IgD-negative memory B cell (primary cell): ENCODE measurements around the gene PRELP. TPM values are rescaled to one million over a fixed set of nuclear protein-coding genes. Genes with fewer than 3 reads are reported as not detected.
A peak's percentile ranks its signal among the peaks of the same experiment; 100 is the strongest.

ENCODE experiments used
- H3K27ac Mint-ChIP-seq, 3 donors: one replicate each; pipeline ENCODE4 v1.8.0; 2020 to 2022; ENCODE audit warnings: mild to moderate bottlenecking in 3 of 3, mixed read lengths in 3 of 3, moderate library complexity in 1 of 3
- H3K27me3 Mint-ChIP-seq: one replicate; pipeline ENCODE4 v1.8.0; 2021; ENCODE audit warnings: mixed read lengths
- H3K36me3 Mint-ChIP-seq: one replicate; pipeline ENCODE4 v1.8.0; 2020; ENCODE audit warnings: mild to moderate bottlenecking, mixed read lengths
- H3K4me1 Mint-ChIP-seq, 3 donors: one replicate each; pipeline ENCODE4 v1.8.0; 2020 to 2022; ENCODE audit warnings: mixed read lengths in 3 of 3, mild to moderate bottlenecking in 1 of 3
- H3K4me3 Mint-ChIP-seq, 4 donors: one replicate each; pipeline ENCODE4 v1.8.0; 2020 to 2022; ENCODE audit warnings: mild to moderate bottlenecking in 4 of 4, mixed read lengths in 4 of 4, moderate library complexity in 3 of 4
- H3K9me3 Mint-ChIP-seq, 3 donors: one replicate each; pipeline ENCODE4 v1.8.0; 2020 to 2021; ENCODE audit warnings: mixed read lengths in 3 of 3, mild to moderate bottlenecking in 1 of 3
- polyA plus RNA-seq: library from polyadenylated mRNA; unstranded; fragments of 300-500 nt; fragmentation: Illumina TruSeq; gene quantifications from one replicate; pipeline ENCODE4 v1.2.3, GENCODE V29; 2021

PRELP gene
- polyA plus RNA-seq, 1 donor from 2014 or later: not detected

DNA sequence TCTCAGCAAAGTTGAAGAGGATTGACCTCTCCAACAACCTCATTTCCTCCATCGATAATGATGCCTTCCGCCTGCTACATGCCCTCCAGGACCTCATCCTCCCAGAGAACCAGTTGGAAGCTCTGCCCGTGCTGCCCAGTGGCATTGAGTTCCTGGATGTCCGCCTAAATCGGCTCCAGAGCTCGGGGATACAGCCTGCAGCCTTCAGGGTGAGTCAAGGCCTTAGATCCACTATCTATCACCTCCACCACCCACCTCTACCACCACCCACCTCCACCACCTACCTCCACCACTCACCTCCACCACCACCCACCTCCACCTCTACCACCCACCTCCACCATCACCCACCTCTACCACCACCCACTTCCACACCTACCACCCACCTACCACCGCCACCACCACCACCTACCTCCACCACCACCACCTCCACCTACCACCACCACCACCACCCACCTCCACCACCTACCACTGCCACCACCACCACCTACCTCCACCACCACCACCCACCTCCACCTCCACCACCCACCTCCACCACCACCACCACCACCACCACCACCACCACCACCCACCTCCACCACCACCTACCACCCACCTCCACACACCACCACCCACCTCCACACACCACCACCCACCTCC, 24.2 kb downstream of the PRELP start:
- Mint-ChIP-seq H3K4me1 (peaks cover 2 to 4% (median 2%) of the 10 kb centered on the region in 3 donors), H3K9me3 (no peaks in the 10 kb centered on the region), H3K36me3 (peaks cover 3% of the 10 kb centered on the region), H3K4me3 (no peak overlapping the region), H3K27me3 (peaks cover 2% of the 10 kb centered on the region), H3K27ac (no peak overlapping the region)

DNA sequence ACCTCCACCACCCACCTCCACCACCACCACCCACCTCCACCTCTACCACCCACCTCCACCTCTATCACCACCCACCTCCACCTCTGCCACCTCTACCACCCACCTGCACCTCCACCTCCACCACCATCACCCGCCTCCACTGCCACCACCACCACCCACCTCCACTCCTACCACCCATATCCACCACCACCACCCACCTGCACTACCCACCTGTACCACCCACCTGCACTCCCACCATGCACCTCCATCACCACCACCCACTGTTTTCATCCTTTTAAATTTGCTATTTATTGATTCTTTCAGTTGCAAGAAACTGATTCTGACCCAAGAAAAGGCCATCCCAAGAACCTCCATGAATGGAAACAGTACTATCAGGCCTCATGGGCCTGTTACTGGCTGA, 24.7 kb downstream of the PRELP start:
- peaks cover 3% of the 10 kb centered on the region for H3K36me3 Mint-ChIP-seq
- no peak overlapping the region for H3K4me3 Mint-ChIP-seq
- H3K9me3 Mint-ChIP-seq: no peaks in the 10 kb centered on the region
- peaks cover 2% of the 10 kb centered on the region for H3K27me3 Mint-ChIP-seq
- peaks cover 2 to 6% (median 2%) of the 10 kb centered on the region in 3 donors for H3K4me1 Mint-ChIP-seq
- no peak overlapping the region for H3K27ac Mint-ChIP-seq

DNA sequence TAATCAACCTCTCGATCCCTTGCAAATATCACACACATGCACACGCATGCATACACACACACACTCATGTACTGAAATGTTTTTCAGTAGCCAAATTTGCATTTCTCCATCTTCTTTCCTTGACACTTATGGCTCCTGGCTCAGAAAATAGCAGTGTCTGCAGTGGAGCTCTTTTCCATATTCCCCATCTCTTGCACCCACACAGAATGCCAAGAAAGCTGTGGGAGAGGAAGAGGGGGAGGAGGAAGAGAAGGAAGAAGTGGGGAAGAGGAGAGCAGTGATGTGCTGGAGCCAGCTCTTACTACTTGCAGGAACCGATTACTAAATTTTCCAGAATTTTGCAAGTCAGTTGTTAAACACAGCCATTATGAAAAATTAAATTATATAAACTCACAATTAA, 28.2 kb downstream of the PRELP start:
- Mint-ChIP-seq H3K27ac (no peak overlapping the region), H3K9me3 (no peaks in the 10 kb centered on the region), H3K4me3 (no peak overlapping the region), H3K4me1 (peaks cover 2 to 6% (median 2%) of the 10 kb centered on the region in 3 donors), H3K27me3 (peaks cover 2% of the 10 kb centered on the region), H3K36me3 (peaks cover 3% of the 10 kb centered on the region)

DNA sequence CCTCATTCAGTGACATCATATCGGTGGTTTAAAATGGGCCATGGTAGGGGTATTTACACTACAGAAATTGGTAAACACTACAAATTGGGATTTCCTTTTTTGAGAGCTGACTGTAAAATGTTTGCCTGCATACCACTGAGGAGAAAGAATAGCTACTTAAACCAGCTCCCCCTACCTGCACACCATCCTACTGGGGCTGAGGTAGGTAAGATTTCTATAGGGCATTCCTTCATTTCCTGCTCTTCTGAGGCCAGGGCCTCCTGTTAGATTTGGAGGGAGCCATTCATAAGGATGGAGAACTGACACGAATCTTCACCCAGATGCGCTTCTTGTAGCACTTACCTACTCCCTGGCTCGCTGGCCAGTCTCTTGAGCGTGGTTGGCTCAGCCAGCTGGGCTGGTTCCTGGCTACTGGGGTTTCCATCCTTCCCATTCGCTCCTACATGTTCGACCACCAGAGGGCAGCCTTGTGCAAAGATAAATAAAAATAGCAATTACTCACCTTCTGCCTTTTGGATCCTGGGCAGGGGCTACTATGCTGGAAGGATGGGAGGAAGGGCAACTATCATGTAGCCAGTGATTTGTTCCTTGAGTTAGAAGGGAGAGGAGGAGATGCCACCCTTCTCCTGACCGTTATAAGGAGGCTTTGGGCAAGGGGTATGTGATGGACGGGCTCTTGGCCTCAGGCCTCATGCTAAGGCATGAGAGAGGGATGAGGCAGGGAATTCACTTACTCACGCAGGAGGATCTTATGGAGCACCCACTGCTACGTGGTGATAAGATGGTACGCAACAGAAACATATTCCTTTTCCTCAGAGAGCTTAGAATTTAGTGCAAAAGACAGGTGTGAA, 29.0 kb downstream of the PRELP start:
- Mint-ChIP-seq H3K4me1 (peaks cover 2 to 6% (median 2%) of the 10 kb centered on the region in 3 donors), H3K4me3 (peak overlapping the region in 1 of 4 donors; percentile 72), H3K9me3 (no peaks in the 10 kb centered on the region), H3K27ac (peak overlapping the region in 1 of 3 donors; percentile 1), H3K27me3 (peaks cover 2% of the 10 kb centered on the region), H3K36me3 (peaks cover 6% of the 10 kb centered on the region)

DNA sequence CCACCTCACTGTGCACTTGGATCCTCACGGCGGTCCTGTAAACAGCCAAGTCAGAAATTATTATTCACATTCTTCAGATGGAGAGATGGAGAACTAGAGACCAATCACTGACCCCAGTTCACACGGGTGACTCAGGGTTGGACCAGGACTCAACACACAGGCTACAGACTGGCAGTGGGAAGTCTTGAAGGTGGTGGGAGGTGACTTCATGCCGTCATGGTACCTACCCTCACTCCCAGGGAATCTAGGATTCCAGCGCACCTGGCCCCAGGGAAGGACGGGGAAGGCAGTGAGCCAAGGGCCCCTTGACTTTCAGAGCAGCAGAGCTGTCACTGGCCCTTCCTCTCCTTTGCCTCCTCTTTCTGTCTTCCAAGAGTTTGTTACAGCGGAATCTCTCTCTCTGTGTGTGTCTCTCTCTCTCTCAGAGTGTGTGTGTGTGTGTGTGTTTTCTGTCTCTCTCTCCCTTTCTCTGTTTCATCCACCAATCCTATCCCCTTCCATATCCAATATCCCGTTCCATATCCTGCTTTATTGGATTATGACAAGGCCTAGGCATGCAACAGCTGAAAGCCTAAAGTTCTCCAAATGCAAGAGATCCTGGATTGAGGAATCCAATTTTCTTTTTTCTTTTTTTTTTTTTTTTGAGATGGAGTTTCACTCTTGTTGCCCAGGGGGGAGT, 30.1 kb downstream of the PRELP start:
- Mint-ChIP-seq H3K9me3 (no peaks in the 10 kb centered on the region), H3K4me3 (no peak overlapping the region), H3K27ac (peak overlapping the region in 1 of 3 donors; percentile 56), H3K4me1 (peaks cover 2 to 6% (median 2%) of the 10 kb centered on the region in 3 donors), H3K36me3 (peaks cover 6% of the 10 kb centered on the region), H3K27me3 (peaks cover 2% of the 10 kb centered on the region)

DNA sequence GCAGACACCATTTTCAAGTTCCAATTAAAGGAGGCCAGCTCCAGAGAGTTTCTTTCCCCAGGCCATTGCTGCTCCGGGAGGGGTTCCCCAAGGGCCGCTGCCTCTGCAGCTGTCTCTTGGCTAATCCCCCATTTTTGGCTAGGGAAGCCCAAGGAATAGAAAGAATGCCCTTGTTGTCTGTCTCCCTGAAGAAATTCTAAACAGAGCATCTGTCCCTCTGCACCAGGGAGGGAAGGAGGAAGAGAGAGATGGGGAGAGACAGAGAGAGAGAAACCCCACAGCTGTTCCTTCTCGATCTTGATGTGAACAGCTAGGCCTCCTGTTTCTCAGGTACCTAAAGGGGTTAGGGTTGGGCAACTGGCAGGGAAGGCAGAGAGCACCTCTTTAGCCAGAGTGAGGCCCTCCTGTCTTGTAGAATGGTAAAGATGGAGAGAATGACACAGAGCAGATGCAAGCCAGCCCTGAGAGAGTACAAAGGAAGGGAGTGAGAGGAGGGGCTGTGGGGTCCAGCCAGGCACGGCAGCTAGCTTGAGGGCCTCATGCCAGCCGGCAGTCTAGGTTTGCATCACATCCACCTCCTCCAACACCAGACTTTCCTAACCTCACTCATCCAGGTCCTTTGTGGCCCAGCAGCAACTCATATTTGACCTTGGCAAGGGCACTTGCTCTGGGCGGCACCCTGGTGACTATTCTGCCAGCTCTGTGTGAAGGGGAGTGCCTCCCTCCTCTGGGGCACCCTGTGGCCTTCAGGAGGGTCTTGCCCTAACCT, 31.4 kb downstream of the PRELP start:
- no peak overlapping the region for H3K27ac Mint-ChIP-seq
- H3K27me3 Mint-ChIP-seq: peaks cover 2% of the 10 kb centered on the region
- H3K4me3 Mint-ChIP-seq: no peak overlapping the region
- no peaks in the 10 kb centered on the region for H3K9me3 Mint-ChIP-seq
- peaks cover 6% of the 10 kb centered on the region for H3K36me3 Mint-ChIP-seq
- peaks cover 0 to 6% (median 2%) of the 10 kb centered on the region in 3 donors for H3K4me1 Mint-ChIP-seq

DNA sequence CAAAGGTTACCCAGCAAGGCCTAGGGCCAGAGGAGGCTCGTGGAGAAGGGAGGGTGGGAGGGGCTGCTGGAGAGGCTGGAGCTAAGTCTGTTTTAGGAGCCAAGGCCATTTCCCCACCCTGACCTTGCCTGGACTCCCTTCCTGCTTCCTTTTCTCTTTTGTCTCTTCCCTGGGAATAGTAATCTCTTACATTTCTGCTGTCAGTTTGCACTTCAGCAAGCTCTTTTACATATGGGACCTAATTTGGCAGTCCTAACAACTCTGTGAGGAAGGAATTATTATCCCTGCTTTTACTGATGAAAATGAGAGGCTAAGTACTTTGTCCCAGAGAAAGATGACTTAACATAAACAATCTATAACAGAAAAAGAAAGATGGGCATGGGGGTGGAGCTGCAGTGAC, 32.2 kb downstream of the PRELP start:
- Mint-ChIP-seq H3K4me3 (no peak overlapping the region), H3K27me3 (peaks cover 2% of the 10 kb centered on the region), H3K4me1 (peaks cover 0 to 6% (median 5%) of the 10 kb centered on the region in 3 donors), H3K36me3 (peaks cover 6% of the 10 kb centered on the region), H3K9me3 (no peaks in the 10 kb centered on the region), H3K27ac (no peak overlapping the region)

DNA sequence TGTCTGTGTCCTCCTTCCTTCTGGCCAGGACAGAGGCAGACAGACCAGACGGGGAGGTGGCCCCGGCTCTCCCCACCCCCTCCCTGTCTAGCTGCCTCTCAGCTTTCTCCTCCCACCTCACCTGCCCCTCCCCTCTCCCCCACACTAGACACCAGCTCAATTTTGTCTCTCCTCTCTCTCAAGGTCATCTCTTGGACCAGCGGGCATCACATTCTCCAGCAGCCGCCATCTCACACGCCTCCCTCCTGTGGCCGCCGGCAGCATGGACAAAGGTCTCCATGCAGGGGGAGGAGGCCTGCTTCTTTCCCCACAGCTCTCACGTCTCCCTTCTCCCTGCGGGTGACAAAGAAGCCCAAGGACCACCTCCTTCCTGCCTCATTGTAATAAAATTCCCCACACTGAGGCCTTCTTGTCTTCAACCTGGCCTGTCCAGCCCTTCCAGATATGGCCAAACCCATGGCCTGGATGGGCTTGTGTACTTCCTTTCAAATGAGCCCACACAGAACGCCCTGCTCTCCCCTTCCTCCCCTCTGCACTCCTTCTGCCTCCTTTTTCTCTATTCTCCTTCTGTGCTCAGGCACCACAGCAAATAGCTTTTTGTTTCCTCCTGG, 33.0 kb downstream of the PRELP start:
- H3K9me3 Mint-ChIP-seq: no peaks in the 10 kb centered on the region
- H3K4me3 Mint-ChIP-seq: no peak overlapping the region
- no peak overlapping the region for H3K27ac Mint-ChIP-seq
- H3K27me3 Mint-ChIP-seq: no peaks in the 10 kb centered on the region
- peaks cover 0 to 11% (median 10%) of the 10 kb centered on the region in 3 donors for H3K4me1 Mint-ChIP-seq
- peaks cover 4% of the 10 kb centered on the region for H3K36me3 Mint-ChIP-seq

DNA sequence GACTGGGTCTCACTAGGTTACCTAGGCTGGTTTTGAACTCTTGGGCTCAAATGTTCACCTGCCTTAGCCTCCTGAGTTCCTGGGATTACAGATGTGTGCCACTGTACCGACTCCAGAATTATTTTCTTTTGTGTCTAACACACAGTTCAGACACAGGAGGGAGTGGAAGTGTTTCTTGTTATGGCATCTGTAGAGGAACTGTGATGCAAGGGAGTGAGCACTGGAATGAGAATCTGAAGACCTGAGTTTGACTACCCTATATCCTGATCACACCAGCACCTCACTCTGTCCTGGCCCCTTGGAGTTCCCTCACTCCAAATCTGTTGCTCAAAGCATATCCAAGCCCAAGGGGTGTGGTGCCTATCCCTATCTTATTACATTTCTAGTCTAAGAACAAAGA, 33.5 kb downstream of the PRELP start:
- H3K4me1 Mint-ChIP-seq: peaks cover 0 to 11% (median 10%) of the 10 kb centered on the region in 3 donors
- no peaks in the 10 kb centered on the region for H3K27me3 Mint-ChIP-seq
- peaks cover 2% of the 10 kb centered on the region for H3K36me3 Mint-ChIP-seq
- no peaks in the 10 kb centered on the region for H3K9me3 Mint-ChIP-seq
- H3K4me3 Mint-ChIP-seq: no peak overlapping the region
- no peak overlapping the region for H3K27ac Mint-ChIP-seq

DNA sequence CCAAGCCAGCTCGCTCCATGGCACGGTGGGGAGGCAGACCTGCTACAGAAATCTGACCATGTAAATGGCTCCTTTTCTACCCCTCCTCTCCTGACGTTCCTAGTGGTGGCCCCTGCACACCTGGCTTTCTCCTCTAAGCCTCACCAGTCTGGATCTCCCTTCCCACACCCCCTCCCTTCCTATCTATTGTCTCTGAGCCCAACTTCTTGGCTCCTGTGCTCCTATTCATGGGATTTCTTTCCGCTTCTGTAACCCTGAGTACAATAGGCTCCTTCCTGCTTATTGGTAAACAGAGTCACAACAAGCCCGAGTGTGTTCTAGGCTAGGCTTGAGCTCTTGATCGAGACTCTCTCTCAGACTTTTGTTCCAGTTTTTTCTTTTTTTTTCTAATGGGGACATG, 35.9 kb downstream of the PRELP start:
- Mint-ChIP-seq H3K36me3 (peaks cover 2% of the 10 kb centered on the region), H3K9me3 (no peaks in the 10 kb centered on the region), H3K27me3 (peaks cover 2% of the 10 kb centered on the region), H3K4me3 (no peak overlapping the region), H3K4me1 (peaks cover 0 to 8% (median 5%) of the 10 kb centered on the region in 3 donors), H3K27ac (no peak overlapping the region)

DNA sequence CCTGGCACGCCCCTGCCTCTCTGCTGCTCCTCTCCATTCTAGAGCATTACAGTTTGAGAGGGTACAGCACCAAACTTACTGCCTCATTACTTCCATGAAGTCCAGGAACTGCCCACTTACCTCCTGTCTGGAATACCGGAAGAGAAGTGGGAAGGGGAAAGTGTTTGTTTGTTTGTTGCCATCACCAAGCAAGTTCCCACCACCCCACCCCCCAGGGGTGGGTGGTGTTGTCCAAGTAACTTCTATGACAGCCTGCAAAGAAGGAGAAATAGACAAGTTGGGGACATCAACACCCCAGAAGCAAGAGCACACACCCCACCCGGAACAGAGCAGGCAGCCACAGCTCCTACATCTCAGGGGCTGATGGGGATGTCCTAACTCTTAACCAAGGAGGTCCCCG, 36.3 kb downstream of the PRELP start:
- H3K27me3 Mint-ChIP-seq: peaks cover 2% of the 10 kb centered on the region

DNA sequence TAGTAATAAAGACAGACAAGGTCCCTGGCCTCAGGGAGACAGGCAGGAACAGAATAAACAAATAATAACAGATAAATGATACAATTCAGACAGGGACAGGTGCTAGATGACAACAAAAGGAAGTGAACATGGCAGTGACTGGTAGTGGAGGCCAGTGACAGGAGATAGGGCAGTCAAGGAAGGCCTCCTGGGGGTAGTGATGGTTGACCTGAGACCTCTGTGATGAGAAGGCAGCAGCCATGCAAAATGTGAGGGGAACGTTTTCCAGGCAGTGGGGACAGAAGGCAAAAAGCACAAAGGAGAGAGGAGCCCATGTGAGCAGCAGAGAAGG, 36.9 kb downstream of the PRELP start:
- peaks cover 2% of the 10 kb centered on the region for H3K36me3 Mint-ChIP-seq
- peaks cover 0 to 8% (median 5%) of the 10 kb centered on the region in 3 donors for H3K4me1 Mint-ChIP-seq
- H3K27ac Mint-ChIP-seq: peak overlapping the region in 1 of 3 donors; percentile 87

More for the DNA sequence above, 36.3 kb downstream of the PRELP start:
- H3K4me1 Mint-ChIP-seq: peaks cover 0 to 8% (median 5%) of the 10 kb centered on the region in 3 donors
- H3K4me3 Mint-ChIP-seq: peak overlapping the region in 1 of 4 donors; percentile 41
- H3K9me3 Mint-ChIP-seq: no peaks in the 10 kb centered on the region
- H3K36me3 Mint-ChIP-seq: peaks cover 2% of the 10 kb centered on the region
- no peak overlapping the region for H3K27ac Mint-ChIP-seq

DNA sequence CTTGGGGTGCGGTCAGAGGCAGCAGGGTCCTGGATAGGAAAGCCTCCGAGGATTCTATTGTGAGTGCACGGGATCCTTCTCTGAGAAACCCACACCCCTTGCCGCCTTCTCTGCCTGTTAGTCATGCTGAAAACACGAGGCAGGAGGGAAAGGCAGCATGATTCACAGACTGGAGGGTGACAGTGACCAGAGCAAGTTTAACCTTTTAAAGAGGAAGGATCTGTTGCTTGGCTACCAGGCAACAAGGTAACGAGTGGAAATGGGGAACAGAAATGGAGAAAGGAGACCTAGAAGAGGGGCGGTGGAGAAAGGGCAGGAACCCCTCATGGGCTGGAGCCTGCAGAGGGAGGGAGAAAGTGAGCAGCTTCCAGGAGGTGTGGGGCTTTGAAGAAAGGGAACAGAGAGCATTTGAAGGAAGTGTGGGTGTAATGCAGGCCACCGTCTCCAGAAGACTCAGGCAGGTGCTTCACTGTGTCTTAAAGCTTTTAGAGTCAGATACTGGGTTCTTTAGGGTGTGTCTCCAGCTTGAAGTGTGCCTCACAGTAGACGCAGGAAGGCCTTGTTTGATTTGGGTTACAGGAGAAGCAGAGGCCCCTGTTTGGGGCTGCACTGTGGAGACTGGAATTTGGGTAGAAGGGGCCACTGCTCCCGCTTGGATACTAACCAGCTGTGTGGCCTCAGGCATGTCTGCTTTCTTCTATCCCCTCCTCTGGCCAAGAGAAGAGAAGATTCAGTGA, 37.4 kb downstream of the PRELP start:
- Mint-ChIP-seq H3K9me3 (no peaks in the 10 kb centered on the region), H3K27ac (peak overlapping the region in 1 of 3 donors; percentile 87), H3K27me3 (peaks cover 2% of the 10 kb centered on the region), H3K4me1 (peaks cover 0 to 8% (median 5%) of the 10 kb centered on the region in 3 donors), H3K36me3 (peaks cover 2% of the 10 kb centered on the region), H3K4me3 (no peak overlapping the region)

More for the DNA sequence above, 36.9 kb downstream of the PRELP start:
- H3K27me3 Mint-ChIP-seq: peaks cover 2% of the 10 kb centered on the region
- no peaks in the 10 kb centered on the region for H3K9me3 Mint-ChIP-seq
- peak overlapping the region in 1 of 4 donors; percentile 41 for H3K4me3 Mint-ChIP-seq
